CD14-positive monocyte (primary cell): ENCODE results near the gene PDIA6. TPM values are rescaled to one million over a fixed set of nuclear protein-coding genes. Genes with fewer than 3 reads are reported as not detected.

Source experiments
- DNase-seq, 3 donors: peaks; one replicate each; pipeline ENCODE4 v3.0.0-alpha.2; 2011 to 2022
- H2AFZ ChIP-seq: 2 replicates; pipeline ENCODE4 v1.6.0; 2012; ENCODE audit warnings: mild to moderate bottlenecking, low read depth, low read length, inconsistent platforms; ENCODE audit not compliant: insufficient read depth, poor library complexity, severe bottlenecking
- H3K27ac ChIP-seq, 2 donors: 1 replicate in 1 of 2; 2 replicates in 1 of 2; pipeline ENCODE4 v1.5.1; 2012 to 2013; ENCODE audit warnings: low read length in 2 of 2, control low read depth in 1 of 2, inconsistent platforms in 1 of 2, low read depth in 1 of 2, mild to moderate bottlenecking in 1 of 2
- H3K27me3 ChIP-seq, 2 donors: one replicate each; pipeline versions ENCODE4 v1.6.0 to v1.6.1; 2011 to 2013; ENCODE audit warnings: low read length in 2 of 2; ENCODE audit not compliant: control insufficient read depth in 2 of 2, insufficient read depth in 2 of 2
- H3K36me3 ChIP-seq, 2 donors: replicated peaks in 1 of 2; 1 replicate in 1 of 2; 2 replicates in 1 of 2; pipeline versions ENCODE4 v1.5.1 to v1.6.1; 2012 to 2013; ENCODE audit warnings: low read length in 2 of 2, control low read depth in 1 of 2, inconsistent platforms in 1 of 2, mild to moderate bottlenecking in 1 of 2; ENCODE audit not compliant: insufficient read depth in 2 of 2, control insufficient read depth in 1 of 2
- H3K4me1 ChIP-seq, 2 donors: 1 replicate in 1 of 2; 2 replicates in 1 of 2; pipeline versions ENCODE4 v1.5.1 to v1.6.1; 2012 to 2013; ENCODE audit warnings: low read length in 2 of 2, control low read depth in 1 of 2, inconsistent platforms in 1 of 2, mild to moderate bottlenecking in 1 of 2, moderate library complexity in 1 of 2; ENCODE audit not compliant: insufficient read depth in 2 of 2, control insufficient read depth in 1 of 2
- H3K4me2 ChIP-seq: replicated peaks from 2 replicates; pipeline ENCODE3; 2012; ENCODE audit warnings: low read length, moderate library complexity, mild to moderate bottlenecking; ENCODE audit not compliant: poor library complexity, severe bottlenecking; ENCODE audit errors: extremely low read depth
- H3K4me3 ChIP-seq, 3 experiments: fragments of 200-600 bp in 1 of 3; sonication (generic) in 1 of 3; replicated peaks in 1 of 3; 1 replicate in 2 of 3; 2 replicates in 1 of 3; pipeline ENCODE4 v1.5.1; 2011 to 2013; ENCODE audit warnings: low read length in 3 of 3, mild to moderate bottlenecking in 3 of 3, control low read depth in 2 of 3, low read depth in 2 of 3, inconsistent platforms in 1 of 3, moderate library complexity in 1 of 3
- H3K79me2 ChIP-seq: 2 replicates; pipeline ENCODE4 v1.6.0; 2012; ENCODE audit warnings: mild to moderate bottlenecking, control low read depth, inconsistent platforms, low read length, moderate library complexity; ENCODE audit not compliant: insufficient read depth
- H3K9ac ChIP-seq: 2 replicates; pipeline ENCODE4 v1.6.0; 2017; ENCODE audit warnings: low read length, mild to moderate bottlenecking; ENCODE audit not compliant: insufficient read depth, poor library complexity, severe bottlenecking
- H3K9me3 ChIP-seq, 2 donors: replicated peaks in 1 of 2; 1 replicate in 1 of 2; 2 replicates in 1 of 2; pipeline versions ENCODE4 v1.5.1 to v1.6.1; 2012 to 2013; ENCODE audit warnings: low read length in 2 of 2, control low read depth in 1 of 2; ENCODE audit not compliant: control insufficient read depth in 1 of 2, insufficient read depth in 1 of 2
- H4K20me1 ChIP-seq: 2 replicates; pipeline ENCODE4 v1.6.0; 2012; ENCODE audit warnings: mild to moderate bottlenecking, low read length, control low read depth, moderate library complexity; ENCODE audit not compliant: insufficient read depth
- H3K27ac Mint-ChIP-seq, 7 donors: one replicate each; pipeline ENCODE4 v1.8.0; 2020; ENCODE audit warnings: mild to moderate bottlenecking in 7 of 7, mixed read lengths in 7 of 7, moderate library complexity in 6 of 7, inconsistent platforms in 2 of 7
- H3K27me3 Mint-ChIP-seq, 3 donors: one replicate each; pipeline ENCODE4 v1.8.0; 2021 to 2022; ENCODE audit warnings: low read depth in 3 of 3, mild to moderate bottlenecking in 3 of 3, mixed read lengths in 3 of 3, moderate library complexity in 3 of 3, inconsistent platforms in 1 of 3
- H3K36me3 Mint-ChIP-seq, 2 donors: one replicate each; pipeline ENCODE4 v1.8.0; 2020; ENCODE audit warnings: mixed read lengths in 2 of 2, inconsistent platforms in 1 of 2, mild to moderate bottlenecking in 1 of 2
- H3K4me1 Mint-ChIP-seq: one replicate; pipeline ENCODE4 v1.8.0; 2020; ENCODE audit warnings: mild to moderate bottlenecking, mixed read lengths
- H3K4me3 Mint-ChIP-seq, 2 donors: one replicate each; pipeline ENCODE4 v1.8.0; 2020; ENCODE audit warnings: mild to moderate bottlenecking in 2 of 2, mixed read lengths in 2 of 2, moderate library complexity in 1 of 2
- H3K9me3 Mint-ChIP-seq, 7 donors: one replicate each; pipeline ENCODE4 v1.8.0; 2020 to 2022; ENCODE audit warnings: mixed read lengths in 7 of 7, mild to moderate bottlenecking in 6 of 7, moderate library complexity in 6 of 7, inconsistent platforms in 2 of 7
- CTCF ChIP-seq: fragments of 200-600 bp; IDR thresholded peaks from one replicate; pipeline ENCODE4 v1.8.0; 2022; ENCODE audit warnings: antibody characterized with exemption, mild to moderate bottlenecking
- WGBS: methylation state at CpG from one replicate; pipeline ENCODE4 v1.1.5; 2013; ENCODE audit warnings: missing lambda C conversion rate; ENCODE audit not compliant: insufficient coverage; 5-methylcytosine and 5-hydroxymethylcytosine counted together
- intact Hi-C, 2 donors: fragments of 100-400 bp; cut with micrococcal nuclease; formaldehyde crosslinking; loops; one replicate each; pipeline versions ENCODE4 v1.15.0 to v1.15.1; 2023
- polyA plus RNA-seq, 3 donors: library from polyadenylated mRNA; depleted of rRNA in 1 of 3; unstranded in 2 of 3; stranded (reverse) in 1 of 3; fragments of 300-500 nt in 2 of 3; fragments of >200 nt in 1 of 3; fragmentation: Illumina TruSeq in 2 of 3; gene quantifications; 1 replicate in 2 of 3; 2 replicates in 1 of 3; pipeline ENCODE4 v1.2.3, GENCODE V29; 2012 to 2021

Gene PDIA6
- polyA plus RNA-seq, 3 donors = 49.8 to 187 (median 166) TPM

DNA sequence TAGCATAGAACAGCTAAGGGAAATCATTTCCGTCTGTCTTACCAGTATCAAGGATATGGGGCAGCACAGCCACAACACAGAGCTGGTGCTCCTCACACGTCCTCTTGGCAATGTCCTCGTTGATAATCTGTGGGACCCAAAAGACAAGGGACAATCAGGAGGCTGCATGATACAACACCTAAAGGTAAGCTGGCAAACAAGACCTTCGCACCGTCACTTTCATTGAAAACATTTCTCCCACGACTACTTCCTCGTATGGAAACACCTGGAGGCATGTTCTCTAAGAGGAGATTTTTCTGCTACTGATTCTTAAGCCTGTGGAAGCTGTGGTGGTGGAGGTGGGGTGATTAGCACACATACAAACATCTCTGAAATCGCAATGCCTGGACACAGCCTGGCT is 23.7 kb downstream of the PDIA6 start:
- H3K4me2 ChIP-seq = no peak overlapping the region
- Mint-ChIP-seq H3K9me3 (peaks cover 0 to 2% (median 0%) of the 10 kb centered on the region in 7 donors), H3K27ac (peak overlapping the region in 1 of 7 donors; percentile 26), H3K27me3 (no peaks in the 10 kb centered on the region), H3K4me1 (no peaks in the 10 kb centered on the region), H3K36me3 (peaks cover 98 to 100% of the 10 kb centered on the region in 2 donors), H3K4me3 (no peak overlapping the region)
- no peak for TF ChIP-seq CTCF
- no peaks in the 10 kb centered on the region for H4K20me1 ChIP-seq
- H3K79me2 ChIP-seq = no peaks in the 10 kb centered on the region
- no peak overlapping the region for H3K27ac ChIP-seq
- no peaks in the 10 kb centered on the region for H3K27me3 ChIP-seq
- no peaks in the 10 kb centered on the region for H3K9me3 ChIP-seq
- peaks cover 97 to 99% of the 10 kb centered on the region in 2 donors for H3K36me3 ChIP-seq
- H3K4me3 ChIP-seq = no peak overlapping the region
- no peak for DNase-seq
- no peaks in the 10 kb centered on the region for H3K4me1 ChIP-seq
- H2AFZ ChIP-seq = no peak overlapping the region
- H3K9ac ChIP-seq = no peak overlapping the region
- 93% methylated on average over 4 of the region's 8 CpGs for WGBS
- intact Hi-C loops = no loop called here

DNA sequence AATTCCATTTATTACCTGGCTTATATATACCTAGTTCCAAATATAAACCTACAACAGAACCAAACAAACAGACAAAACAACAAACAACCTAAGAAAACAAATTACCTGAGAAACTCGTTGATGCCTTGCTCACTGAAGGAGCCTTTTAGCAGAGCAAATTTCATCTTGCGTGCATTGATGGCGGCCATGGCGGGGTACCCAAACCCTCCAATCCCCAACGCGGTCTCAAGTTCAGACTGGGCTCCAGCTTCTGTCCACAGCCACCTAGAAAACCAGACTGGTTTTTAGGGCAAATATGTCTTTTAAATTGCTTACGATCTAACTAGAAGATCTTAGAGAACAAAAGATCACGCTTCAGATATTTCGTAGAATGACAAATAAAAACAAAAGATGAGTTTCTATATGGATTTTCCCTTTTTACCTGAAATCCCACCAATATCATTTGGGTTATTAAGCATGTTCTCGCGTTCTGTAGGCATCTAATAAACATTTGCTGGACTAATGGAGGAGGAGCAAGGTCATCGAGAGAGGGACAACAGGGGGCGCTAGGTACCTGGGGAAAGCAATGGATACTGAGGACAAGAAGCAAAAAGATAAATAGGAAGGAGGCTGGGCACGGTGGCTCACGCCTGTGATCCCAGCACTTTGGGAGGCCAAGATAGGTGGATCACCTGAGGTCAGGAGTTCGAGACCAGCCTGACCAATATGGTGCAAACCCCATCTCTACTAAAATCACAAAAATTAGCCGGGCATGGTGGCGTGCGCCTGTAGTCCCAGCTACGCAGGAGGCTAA is 25.2 kb downstream of the PDIA6 start:
- no peak overlapping the region for H3K27ac ChIP-seq
- no peaks in the 10 kb centered on the region for H3K4me1 ChIP-seq
- no peak overlapping the region for H2AFZ ChIP-seq
- H3K27me3 ChIP-seq = no peaks in the 10 kb centered on the region
- H3K9me3 ChIP-seq = no peaks in the 10 kb centered on the region
- H3K27ac Mint-ChIP-seq = peak overlapping the region in 1 of 7 donors; percentile 4
- no peaks in the 10 kb centered on the region for H3K4me1 Mint-ChIP-seq
- no peaks in the 10 kb centered on the region for H3K27me3 Mint-ChIP-seq
- peaks cover 0 to 2% (median 0%) of the 10 kb centered on the region in 7 donors for H3K9me3 Mint-ChIP-seq
- DNase-seq = no peak
- H3K4me2 ChIP-seq = no peak overlapping the region
- H3K9ac ChIP-seq = no peak overlapping the region
- H3K79me2 ChIP-seq = no peaks in the 10 kb centered on the region
- intact Hi-C loops = no loop called here
- WGBS = 92% methylated on average over 12 of the region's 20 CpGs
- H4K20me1 ChIP-seq = no peaks in the 10 kb centered on the region
- peak; percentile 22 for TF ChIP-seq CTCF
- H3K36me3 ChIP-seq = peaks cover 95 to 100% of the 10 kb centered on the region in 2 donors
- no peak overlapping the region for H3K4me3 Mint-ChIP-seq
- H3K4me3 ChIP-seq = no peak overlapping the region
- peaks cover 96 to 100% of the 10 kb centered on the region in 2 donors for H3K36me3 Mint-ChIP-seq
